GM21381 (cell line): Measurements from ENCODE around the gene WDTC1.

Experiments
- ATAC-seq: cut with Tn5 transposase; IDR thresholded peaks from one replicate; pipeline ENCODE4 v1.9.1; 2021; ENCODE audit warnings: mild to moderate bottlenecking, moderate library complexity; ENCODE audit not compliant: unreplicated experiment

WDTC1 gene

GRCh38 chr1:27300341-27301051, 66.1 kb downstream of the WDTC1 start:
- peak; percentile 57 for ATAC-seq

GRCh38 chr1:27301052-27301422, 66.6 kb downstream of the WDTC1 start:
- no peak for ATAC-seq

GRCh38 chr1:27301582-27302199, 67.3 kb downstream of the WDTC1 start:
- ATAC-seq, result no peak

GRCh38 chr1:27302612-27303011, 68.2 kb downstream of the WDTC1 start:
- ATAC-seq, result no peak

DNA sequence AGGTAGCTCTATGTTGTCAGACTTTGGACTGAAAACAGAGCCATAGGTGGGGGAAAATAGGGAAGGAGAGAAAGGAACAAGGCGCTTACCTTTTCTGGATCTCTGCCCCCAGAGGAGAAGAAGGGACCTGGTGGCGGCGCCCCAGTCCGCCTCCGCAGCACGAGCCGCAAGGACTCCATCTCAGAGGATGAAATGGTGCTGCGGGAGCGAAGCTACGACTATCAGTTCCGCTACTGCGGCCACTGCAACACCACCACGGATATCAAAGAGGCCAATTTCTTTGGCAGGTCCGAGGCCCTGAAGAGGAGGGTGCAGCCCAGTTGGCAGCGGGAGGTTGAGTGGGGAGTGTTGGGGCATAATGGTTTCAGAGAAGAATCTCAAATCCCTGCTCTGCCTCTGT, 69.1 kb downstream of the WDTC1 start:
- no peak for ATAC-seq

- ATAC-seq, result no peak
Measured at GRCh38 chr1:27306071-27306470, 71.6 kb downstream of the WDTC1 start.

DNA sequence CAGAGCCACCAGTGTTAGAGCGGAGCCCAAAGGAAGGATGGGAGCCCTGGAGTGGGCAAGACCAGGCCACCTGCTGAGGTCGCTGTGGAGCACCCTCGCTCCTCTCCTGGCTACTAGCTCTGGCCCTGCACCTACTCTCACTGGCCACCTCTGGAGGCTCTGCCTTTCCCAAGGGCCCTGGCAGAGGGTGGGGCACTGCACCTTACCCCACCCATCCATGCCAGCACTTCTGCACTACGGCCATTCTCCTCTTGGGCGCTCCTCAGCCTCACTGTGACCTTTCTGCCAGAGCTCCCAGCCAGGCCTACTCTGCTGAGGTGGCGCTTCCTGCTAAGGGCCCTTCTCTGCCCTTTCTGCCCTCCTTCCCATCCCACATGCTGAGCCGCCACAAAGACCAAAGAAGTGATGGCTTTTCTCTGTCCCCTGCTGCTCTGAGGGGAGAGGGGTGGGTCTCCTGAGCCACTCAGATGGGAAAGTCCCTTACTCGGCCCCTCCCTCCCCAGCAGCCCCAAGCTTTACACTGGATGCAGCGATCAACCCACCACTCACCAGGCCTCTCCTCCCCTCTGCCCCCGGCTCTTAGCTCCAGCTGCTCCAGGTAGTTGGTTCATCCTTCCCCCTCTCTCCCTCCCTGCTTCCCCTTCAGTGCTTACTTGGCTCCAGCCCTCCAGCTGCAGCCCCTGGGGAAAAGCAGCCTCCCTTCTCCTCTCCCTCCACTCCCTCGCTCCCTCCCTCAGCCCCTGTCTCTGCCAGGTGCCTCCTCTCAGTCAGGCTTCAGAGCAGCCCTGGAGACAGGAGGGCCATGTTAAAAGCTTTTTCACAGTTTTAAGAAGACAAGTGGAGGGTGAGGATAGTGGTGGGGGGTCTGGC, 72.7 kb downstream of the WDTC1 start:
- ATAC-seq, result no peak

- ATAC-seq, result no peak
Measured at GRCh38 chr1:27307874-27308598, 73.6 kb downstream of the WDTC1 start.

DNA sequence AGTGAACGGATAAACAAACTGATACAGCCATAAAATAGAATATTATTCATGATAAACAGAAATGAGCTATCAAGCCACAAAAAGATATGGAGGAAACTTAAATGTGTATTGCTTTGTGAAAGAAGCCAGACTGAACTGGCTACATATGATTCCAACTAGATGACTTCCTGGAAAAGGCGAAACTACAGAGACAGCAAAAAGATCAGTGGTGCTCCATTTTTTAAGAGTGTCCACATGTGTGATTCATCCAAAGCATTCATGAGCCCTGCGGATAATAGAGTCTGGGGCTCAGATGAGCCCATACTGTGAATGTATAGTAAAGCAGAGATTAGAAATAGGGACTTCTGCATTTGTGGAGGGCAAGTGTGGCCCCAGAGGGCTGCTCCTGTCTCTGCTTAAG, 79.7 kb downstream of the WDTC1 start:
- no peak for ATAC-seq

DNA sequence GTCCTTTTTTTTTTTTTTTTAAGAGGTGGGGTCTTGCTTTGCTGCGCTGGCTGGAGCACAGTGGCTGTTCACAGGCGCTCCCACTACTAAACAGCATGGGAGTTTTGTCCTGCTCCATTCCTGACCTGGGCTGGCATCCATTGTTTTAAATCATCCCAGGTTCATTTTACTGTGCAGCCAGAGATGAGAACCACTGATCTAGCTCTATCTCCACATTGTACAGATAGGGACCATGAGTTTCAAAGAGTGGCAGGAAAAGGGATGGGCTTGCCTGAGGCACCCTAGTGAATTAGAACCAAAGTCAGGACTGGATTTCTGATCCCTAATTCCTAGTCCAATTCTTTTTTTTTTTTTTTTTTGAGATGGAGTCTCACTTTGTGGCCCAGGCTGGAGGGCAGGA, 80.3 kb downstream of the WDTC1 start:
- ATAC-seq, result no peak

DNA sequence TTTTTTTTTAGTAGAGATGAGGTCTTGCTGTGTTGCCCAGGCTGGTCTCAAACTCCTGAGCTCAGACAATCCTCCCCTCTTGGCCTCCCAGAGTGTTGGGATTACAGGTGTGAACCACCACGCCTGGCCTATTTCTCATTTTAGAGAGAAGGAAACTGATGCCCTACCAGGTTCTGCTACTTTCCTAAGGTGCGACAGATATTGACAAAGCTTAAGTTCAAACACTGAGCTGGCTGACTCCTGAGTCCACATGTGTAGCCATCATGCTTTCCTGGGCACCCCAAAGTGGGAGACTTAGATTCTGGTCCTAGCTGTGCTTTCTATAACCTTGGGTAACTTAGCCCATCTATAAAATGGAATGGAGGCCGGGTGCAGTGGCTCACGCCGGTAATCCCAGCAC, 82.4 kb downstream of the WDTC1 start:
- ATAC-seq, result no peak

- ATAC-seq, result no peak
Measured at GRCh38 chr1:27318136-27318535, 83.7 kb downstream of the WDTC1 start.

DNA sequence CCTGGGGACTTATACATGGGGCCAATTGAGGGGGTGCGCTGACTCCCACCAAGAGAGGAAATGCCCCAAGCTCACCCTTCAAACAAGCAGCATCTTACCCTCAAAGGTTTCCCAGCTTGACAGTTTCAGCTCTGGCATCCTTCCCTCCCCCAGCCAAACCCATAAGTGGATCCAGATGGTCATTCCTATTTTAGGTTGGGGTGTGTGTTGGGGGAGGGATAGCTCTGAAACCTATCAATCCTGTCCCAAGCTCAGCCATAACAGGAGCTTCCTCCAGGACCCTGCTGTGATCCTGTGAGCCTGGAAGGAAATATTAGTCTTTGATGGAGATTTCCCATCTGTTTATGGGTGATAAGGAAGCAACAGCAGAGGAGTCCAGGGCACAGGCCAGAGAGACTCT, 84.2 kb downstream of the WDTC1 start:
- ATAC-seq, result no peak

DNA sequence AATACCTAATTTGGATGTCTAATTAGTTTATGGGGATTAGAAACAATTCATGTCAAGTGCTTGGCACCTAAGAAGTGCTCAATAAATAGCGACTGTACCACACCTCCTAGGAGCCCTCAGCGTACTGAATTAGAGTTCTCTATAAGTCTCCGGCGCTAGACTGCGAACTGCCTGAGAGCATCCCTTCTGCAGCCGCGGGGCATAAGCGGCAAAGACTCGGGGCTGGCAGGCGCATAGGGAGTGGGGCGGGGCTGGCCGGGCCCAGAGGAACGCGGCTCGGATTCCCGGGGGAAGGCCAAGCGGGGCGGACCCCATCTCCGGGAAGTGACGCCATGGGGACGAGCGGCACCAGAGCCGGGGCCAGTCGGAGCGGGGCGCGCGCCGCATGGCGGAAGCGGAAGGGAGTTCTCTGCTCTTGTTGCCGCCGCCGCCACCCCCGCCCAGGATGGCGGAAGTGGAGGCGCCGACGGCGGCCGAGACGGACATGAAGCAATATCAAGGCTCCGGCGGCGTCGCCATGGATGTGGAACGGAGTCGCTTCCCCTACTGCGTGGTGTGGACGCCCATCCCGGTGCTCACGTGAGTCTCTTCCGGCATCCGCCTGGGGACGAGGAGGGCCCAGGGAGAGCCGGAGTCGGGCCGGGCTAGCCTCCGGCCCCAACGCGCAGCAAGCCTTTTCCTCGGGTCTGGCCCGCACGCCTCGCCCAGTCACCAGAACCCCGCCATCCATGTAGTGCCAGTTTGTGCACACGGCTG, 87.6 kb downstream of the WDTC1 start, which contains the start of gene TMEM222:
TMEM222 (plus strand) TSS at position 351 of the 756 bp plus-strand sequence; CDS start at position 386, 35 bp downstream.
- ATAC-seq, result peak; percentile 93

DNA sequence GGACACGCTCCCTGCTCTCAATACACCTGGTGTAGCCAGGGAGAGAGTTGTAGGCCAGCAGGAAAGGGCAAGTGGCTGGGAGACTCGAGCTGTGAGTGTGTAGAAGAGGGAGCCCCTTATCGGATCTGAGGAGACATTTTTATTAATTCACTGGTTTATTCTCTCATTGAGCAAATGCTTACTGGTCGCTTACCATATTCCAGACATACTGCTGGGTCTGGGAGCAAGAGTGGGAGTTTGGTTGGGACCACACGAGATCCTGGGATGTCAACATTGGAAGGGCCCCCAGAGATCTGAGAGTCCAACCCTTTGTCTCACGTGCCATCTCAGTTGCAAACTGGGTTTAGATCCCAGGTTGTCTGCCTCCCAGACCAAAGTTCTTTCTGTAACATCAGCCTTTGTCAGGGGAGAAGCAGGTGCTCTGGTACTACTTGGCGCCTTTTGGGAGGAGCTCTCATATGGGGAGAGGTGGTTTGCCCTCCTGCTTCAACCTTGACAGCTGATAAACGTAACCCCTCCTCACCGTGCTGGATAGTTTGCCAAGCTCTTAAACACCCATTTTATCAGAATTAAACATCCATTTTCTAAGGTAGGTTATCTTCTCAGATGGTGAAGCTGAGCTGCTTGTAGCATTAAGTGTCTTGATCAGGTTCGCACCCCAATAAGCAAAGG, 88.3 kb downstream of the WDTC1 start:
- no peak for ATAC-seq

GRCh38 chr1:27325286-27325685, 90.9 kb downstream of the WDTC1 start:
- no peak for ATAC-seq

DNA sequence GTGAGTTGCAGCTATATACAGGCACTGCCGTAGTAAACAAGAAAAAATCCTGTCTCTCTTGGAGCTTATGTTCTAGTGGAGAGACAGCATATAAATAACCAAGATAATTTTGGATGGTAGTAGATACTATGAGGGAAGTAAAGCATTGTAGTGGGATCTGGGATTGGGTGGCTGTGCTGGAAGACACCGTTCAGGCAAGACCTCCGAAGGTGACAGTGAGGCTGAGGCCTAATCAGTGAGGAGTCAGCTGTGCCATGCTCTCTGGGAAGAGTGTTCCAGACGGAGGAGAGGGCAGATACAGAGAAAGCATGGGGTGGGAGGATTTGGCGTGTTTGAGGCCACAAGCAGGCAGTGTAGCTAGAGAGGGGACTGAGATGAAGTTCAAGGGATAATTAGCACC, 93.5 kb downstream of the WDTC1 start:
- ATAC-seq, result no peak

GRCh38 chr1:27330786-27331185, 96.4 kb downstream of the WDTC1 start:
- no peak for ATAC-seq

- no peak for ATAC-seq
Measured at GRCh38 chr1:27331426-27331825, 97.0 kb downstream of the WDTC1 start.

GRCh38 chr1:27331922-27332321, 97.5 kb downstream of the WDTC1 start:
- ATAC-seq, result no peak
